MM.1S (cell line): ENCODE measurements around the gene CNPY1.

ENCODE experiments used
- DNase-seq: peaks from one replicate; pipeline ENCODE4 v3.0.0-alpha.2; 2015
- H2AFZ ChIP-seq: fragments of 300-600 bp; sonication (generic); 2 replicates; pipeline ENCODE4 v1.6.0; 2016; ENCODE audit warnings: antibody characterized with exemption, low read length
- H3F3A ChIP-seq: fragments of 300-600 bp; sonication (generic); 2 replicates; pipeline ENCODE4 v1.6.1; 2016; ENCODE audit warnings: mild to moderate bottlenecking, antibody characterized with exemption, low read length, moderate library complexity, mixed read lengths; ENCODE audit not compliant: insufficient read depth
- H3K27ac ChIP-seq: fragments of 300-600 bp; sonication (generic); 2 replicates; pipeline ENCODE4 v1.5.1; 2016; ENCODE audit warnings: mild to moderate bottlenecking, low read length
- H3K27me3 ChIP-seq: fragments of 300-600 bp; sonication (generic); replicated peaks from 2 replicates; pipeline ENCODE4 v1.6.0; 2016; ENCODE audit warnings: low read length; ENCODE audit not compliant: insufficient read depth
- H3K36me3 ChIP-seq: fragments of 300-600 bp; sonication (generic); replicated peaks from 2 replicates; pipeline ENCODE4 v1.6.1; 2016; ENCODE audit warnings: mild to moderate bottlenecking, low read length, mixed read lengths; ENCODE audit not compliant: insufficient read depth
- H3K4me1 ChIP-seq: fragments of 300-600 bp; sonication (generic); 2 replicates; pipeline ENCODE4 v1.6.1; 2016; ENCODE audit warnings: low read length, mixed read lengths
- H3K4me2 ChIP-seq: fragments of 300-600 bp; sonication (generic); 2 replicates; pipeline ENCODE4 v1.6.0; 2016; ENCODE audit warnings: low read depth, low read length
- H3K4me3 ChIP-seq: fragments of 300-600 bp; sonication (generic); 2 replicates; pipeline ENCODE4 v1.5.1; 2016; ENCODE audit warnings: low read length, mixed read lengths
- H3K79me2 ChIP-seq: fragments of 300-600 bp; sonication (generic); 2 replicates; pipeline ENCODE4 v1.6.1; 2016; ENCODE audit warnings: mixed run types, low read length, mixed read lengths
- H3K9ac ChIP-seq: fragments of 300-600 bp; sonication (generic); 2 replicates; pipeline ENCODE4 v1.6.1; 2016; ENCODE audit warnings: low read length, mixed read lengths
- H3K9me2 ChIP-seq: fragments of 300-600 bp; sonication (generic); replicated peaks from 2 replicates; pipeline ENCODE4 v1.6.1; 2016; ENCODE audit warnings: mild to moderate bottlenecking, low read length, mixed read lengths; ENCODE audit not compliant: insufficient read depth
- H3K9me3 ChIP-seq: fragments of 300-600 bp; sonication (generic); replicated peaks from 2 replicates; pipeline ENCODE4 v1.6.1; 2016; ENCODE audit warnings: mild to moderate bottlenecking, low read length, mixed read lengths; ENCODE audit not compliant: insufficient read depth
- H4K20me1 ChIP-seq: fragments of 300-600 bp; sonication (generic); 2 replicates; pipeline ENCODE4 v1.6.1; 2016; ENCODE audit warnings: mild to moderate bottlenecking, low read length, moderate library complexity, mixed read lengths; ENCODE audit not compliant: insufficient read depth
- CTCF ChIP-seq: fragments of 300-600 bp; sonication (generic); IDR thresholded peaks from 2 replicates; pipeline ENCODE4 v1.5.1; 2016; ENCODE audit warnings: antibody characterized with exemption, low read length, mixed read lengths
- EZH2 ChIP-seq: fragments of 300-600 bp; sonication (generic); optimal IDR thresholded peaks from 2 replicates; pipeline ENCODE3; 2017; ENCODE audit warnings: low read depth, mild to moderate bottlenecking, antibody characterized with exemption, low read length, mixed read lengths
- EZH2phosphoT487 ChIP-seq: fragments of 300-600 bp; sonication (generic); IDR thresholded peaks from 2 replicates; pipeline ENCODE4 v1.6.1; 2018; ENCODE audit warnings: antibody characterized with exemption, low read length

The CNPY1 gene

GRCh38 chr7:155533120-155533826 is 13.1 kb downstream of the CNPY1 start:
- no peak overlapping the region for H2AFZ ChIP-seq
- no peaks in the 10 kb centered on the region for H3K36me3 ChIP-seq
- H3K4me3 ChIP-seq = no peak overlapping the region
- H3K4me1 ChIP-seq = no peaks in the 10 kb centered on the region
- no peaks in the 10 kb centered on the region for H3K9me2 ChIP-seq
- peak; percentile 8 for TF ChIP-seq EZH2
- TF ChIP-seq EZH2phosphoT487 = no peak
- H3K4me2 ChIP-seq = no peak overlapping the region; the same call in 1 of the 2 replicates
- H3K79me2 ChIP-seq = no peaks in the 10 kb centered on the region
- no peaks in the 10 kb centered on the region for H3K9me3 ChIP-seq
- H3K9ac ChIP-seq = no peak overlapping the region
- H3F3A ChIP-seq = no peaks in the 10 kb centered on the region
- peaks cover 93% of the 10 kb centered on the region for H3K27me3 ChIP-seq
- H4K20me1 ChIP-seq = no peaks in the 10 kb centered on the region
- no peak for DNase-seq
- no peak overlapping the region for H3K27ac ChIP-seq

GRCh38 chr7:155532792-155533119 is 13.6 kb downstream of the CNPY1 start:
- TF ChIP-seq CTCF (no peak), EZH2 (peak; percentile 36)
- H4K20me1 ChIP-seq = no peaks in the 10 kb centered on the region
- H3K4me3 ChIP-seq = no peak overlapping the region
- H2AFZ ChIP-seq = no peak overlapping the region
- no peak overlapping the region for H3K27ac ChIP-seq
- H3K9me2 ChIP-seq = no peaks in the 10 kb centered on the region
- no peaks in the 10 kb centered on the region for H3K79me2 ChIP-seq
- H3K4me1 ChIP-seq = no peaks in the 10 kb centered on the region
- H3F3A ChIP-seq = no peaks in the 10 kb centered on the region
- no peak for DNase-seq
- H3K4me2 ChIP-seq = no peak overlapping the region
- H3K36me3 ChIP-seq = no peaks in the 10 kb centered on the region
- H3K27me3 ChIP-seq = peaks cover 93% of the 10 kb centered on the region
- no peaks in the 10 kb centered on the region for H3K9me3 ChIP-seq
- H3K9ac ChIP-seq = no peak overlapping the region

- H3K27me3 ChIP-seq = peaks cover 96% of the 10 kb centered on the region
- no peak overlapping the region for H3K4me2 ChIP-seq
- no peak for DNase-seq
- H3K79me2 ChIP-seq = no peaks in the 10 kb centered on the region
- H4K20me1 ChIP-seq = no peaks in the 10 kb centered on the region
- TF ChIP-seq CTCF (no peak), EZH2 (no peak), EZH2phosphoT487 (no peak; the same call in 1 of the 2 replicates)
- no peak overlapping the region for H3K27ac ChIP-seq
- H3K36me3 ChIP-seq = no peaks in the 10 kb centered on the region
- H3K4me1 ChIP-seq = no peaks in the 10 kb centered on the region
- H2AFZ ChIP-seq = no peak overlapping the region
- H3K9me3 ChIP-seq = no peaks in the 10 kb centered on the region
- H3K4me3 ChIP-seq = no peak overlapping the region
- no peaks in the 10 kb centered on the region for H3K9me2 ChIP-seq
- no peaks in the 10 kb centered on the region for H3F3A ChIP-seq
- H3K9ac ChIP-seq = no peak overlapping the region
These were observed 14.7 kb downstream of the CNPY1 start for GRCh38 chr7:155531681-155532080.

- Histone ChIP-seq H3K9me3 (no peaks in the 10 kb centered on the region), H3K9me2 (no peaks in the 10 kb centered on the region), H3F3A (no peaks in the 10 kb centered on the region), H3K4me2 (no peak overlapping the region), H2AFZ (no peak overlapping the region), H4K20me1 (no peaks in the 10 kb centered on the region), H3K79me2 (no peaks in the 10 kb centered on the region), H3K36me3 (no peaks in the 10 kb centered on the region), H3K9ac (no peak overlapping the region), H3K4me3 (no peak overlapping the region), H3K27ac (no peak overlapping the region), H3K27me3 (peaks cover 96% of the 10 kb centered on the region), H3K4me1 (no peaks in the 10 kb centered on the region)
- TF ChIP-seq EZH2 (no peak), EZH2phosphoT487 (no peak), CTCF (no peak)
- no peak for DNase-seq
These were observed 15.8 kb downstream of the CNPY1 start for GRCh38 chr7:155530601-155531000.
